Stimulated activated CD4-positive, alpha-beta T cell treated with anti-CD3 and anti-CD28 coated beads, Interleukin-2, amount 100 ng/mL, for 4 hours (primary cell): ENCODE data around the gene BAD.

Experiments
- DNase-seq: peaks from one replicate; pipeline ENCODE4 v3.0.0-alpha.2; 2020; ENCODE audit warnings: low read depth

BAD gene

GRCh38 chr11:64275841-64276240 lies 8.6 kb downstream of the BAD start:
- no peak for DNase-seq

GRCh38 chr11:64275031-64275800 lies 9.2 kb downstream of the BAD start:
- no peak for DNase-seq

- DNase-seq, result peak; percentile 97
Observed at GRCh38 chr11:64269540-64270220, 14.8 kb downstream of the BAD start.

DNA sequence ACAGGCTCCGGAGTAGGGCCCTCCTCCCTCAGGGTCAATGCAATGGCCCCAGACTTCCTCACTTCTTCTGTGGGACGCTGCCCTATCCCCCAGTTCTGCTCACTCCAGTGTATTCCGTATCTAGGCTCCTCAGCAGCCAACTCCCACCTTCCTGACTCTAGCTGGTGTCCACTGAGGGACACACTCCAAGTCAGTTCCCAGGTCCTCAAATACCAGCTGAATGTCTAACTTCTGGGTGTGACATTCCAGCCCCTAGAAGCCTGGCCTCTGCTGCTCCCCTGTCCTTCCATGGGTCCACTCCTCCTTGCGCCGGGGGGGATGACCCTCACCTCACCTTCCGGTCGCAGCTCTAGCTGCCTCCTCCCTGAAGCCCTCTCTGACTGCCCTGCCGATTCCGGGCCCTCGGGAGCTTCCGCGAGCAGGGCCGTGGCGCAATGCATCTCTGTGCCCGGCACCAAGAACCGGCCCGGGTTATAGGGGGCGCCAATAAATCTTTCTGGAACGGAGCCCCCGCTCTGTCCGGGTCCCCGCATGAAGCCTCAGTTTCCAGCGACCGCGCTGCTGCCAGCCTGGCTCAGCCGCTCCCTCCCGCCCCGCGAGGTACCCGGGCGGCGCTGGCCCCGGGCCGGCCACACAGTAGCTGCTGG lies 15.4 kb downstream of the BAD start:
- no peak for DNase-seq

- no peak for DNase-seq
Observed at GRCh38 chr11:64268025-64268892, 16.2 kb downstream of the BAD start.

GRCh38 chr11:64267207-64267945 lies 17.1 kb downstream of the BAD start:
- DNase-seq, result no peak

GRCh38 chr11:64266339-64266738 lies 18.1 kb downstream of the BAD start:
- DNase-seq, result no peak

GRCh38 chr11:64265176-64266160 lies 19.0 kb downstream of the BAD start:
- no peak for DNase-seq

DNA sequence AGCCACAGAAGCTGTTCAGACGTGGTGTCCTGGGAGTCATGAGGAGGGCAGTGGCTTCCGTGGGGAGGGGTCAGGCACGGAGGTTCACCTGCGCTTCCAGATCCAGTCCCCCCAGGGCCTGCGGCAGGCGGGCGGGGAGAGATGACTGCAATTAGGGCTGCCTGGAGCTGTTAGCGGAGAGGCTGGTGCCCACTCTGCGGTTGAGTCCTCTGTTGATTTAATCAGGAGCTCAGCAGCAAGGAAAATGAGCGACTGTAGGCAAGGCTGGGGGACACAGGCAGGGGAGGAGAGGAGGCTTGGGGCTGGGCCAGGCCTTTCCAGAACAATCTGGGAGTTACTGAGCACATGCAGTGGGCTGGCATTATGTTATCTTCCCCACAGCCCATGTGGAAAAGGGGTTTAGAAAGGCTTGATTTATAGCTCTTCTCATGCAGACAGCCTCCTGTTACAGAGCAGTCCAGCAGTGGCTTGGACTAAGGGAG lies 20.1 kb downstream of the BAD start:
- DNase-seq, result no peak

DNA sequence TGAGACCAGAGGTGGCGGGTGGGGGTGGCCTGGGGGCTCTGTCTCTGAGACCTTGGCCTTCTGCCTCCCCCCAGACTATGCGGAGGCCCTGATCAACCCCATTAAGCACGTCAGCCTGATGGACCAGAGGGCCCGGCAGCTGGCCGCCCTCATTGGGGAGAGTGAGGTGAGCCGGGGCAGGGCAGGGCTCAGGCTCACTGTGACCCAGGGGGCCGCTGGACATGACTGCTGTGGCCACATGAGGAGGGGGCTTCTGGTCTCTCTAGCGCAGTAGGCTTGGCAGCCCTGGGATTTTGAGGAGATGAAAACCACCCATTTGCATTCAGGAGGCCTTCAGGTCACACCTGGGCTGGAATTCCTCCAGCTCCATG lies 20.5 kb downstream of the BAD start:
- DNase-seq, result no peak

- no peak for DNase-seq
Observed at GRCh38 chr11:64263021-64263946, 21.2 kb downstream of the BAD start.

- DNase-seq, result no peak
Observed at GRCh38 chr11:64262271-64263002, 22.0 kb downstream of the BAD start.

GRCh38 chr11:64261556-64262080 lies 22.8 kb downstream of the BAD start:
- no peak for DNase-seq

DNA sequence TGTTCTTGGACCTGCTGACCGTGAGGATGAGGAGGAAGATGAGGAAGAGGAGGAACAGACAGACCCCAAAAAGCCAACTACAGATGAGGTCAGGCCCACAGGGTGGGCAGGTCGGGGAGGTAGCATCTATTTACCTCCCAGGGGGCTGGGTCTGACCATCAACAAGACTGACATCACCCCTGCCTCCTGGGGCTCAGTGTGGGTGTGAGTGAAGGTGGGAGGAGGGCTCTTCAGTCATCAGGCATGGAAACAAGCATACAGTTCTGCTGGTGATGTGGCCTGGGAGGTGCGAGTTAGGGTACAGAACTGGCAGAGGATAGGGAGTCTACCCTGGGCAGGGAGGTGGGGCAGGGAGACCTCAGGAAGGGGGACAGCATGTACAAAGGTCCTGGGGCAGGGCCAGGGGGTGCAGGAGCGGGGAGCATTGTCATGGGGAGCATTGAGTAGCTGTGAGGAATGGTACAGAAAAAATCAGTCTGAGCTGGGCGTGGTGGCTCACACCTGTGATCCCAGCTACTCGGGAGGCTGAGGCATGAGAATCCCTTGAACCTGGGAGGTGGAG lies 24.2 kb downstream of the BAD start:
- no peak for DNase-seq

DNA sequence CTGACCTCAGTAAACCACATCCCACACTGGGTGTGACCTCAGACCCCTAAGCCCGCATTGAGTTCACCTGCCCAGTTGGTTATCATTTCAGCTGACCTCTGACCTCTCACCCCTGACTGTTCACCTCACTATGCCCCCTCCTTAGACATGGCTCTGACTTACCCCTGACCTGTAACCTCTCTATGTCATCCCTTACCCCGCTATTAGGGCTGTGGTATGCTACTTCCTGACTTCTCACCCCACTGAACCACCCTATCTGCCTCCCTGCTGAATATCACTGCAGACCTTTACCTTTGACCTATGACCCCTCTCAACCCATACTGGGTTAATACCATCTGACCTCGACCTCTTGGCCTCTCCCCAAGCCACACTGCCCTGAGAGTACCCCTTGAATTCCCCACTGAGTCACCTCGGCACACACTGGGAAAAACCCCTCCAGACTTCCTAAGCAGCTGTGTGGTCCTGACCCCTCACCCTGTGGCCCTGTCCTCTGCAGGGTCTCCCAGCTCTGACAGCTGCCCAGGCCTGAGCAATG lies 24.9 kb downstream of the BAD start:
- DNase-seq, result no peak

DNA sequence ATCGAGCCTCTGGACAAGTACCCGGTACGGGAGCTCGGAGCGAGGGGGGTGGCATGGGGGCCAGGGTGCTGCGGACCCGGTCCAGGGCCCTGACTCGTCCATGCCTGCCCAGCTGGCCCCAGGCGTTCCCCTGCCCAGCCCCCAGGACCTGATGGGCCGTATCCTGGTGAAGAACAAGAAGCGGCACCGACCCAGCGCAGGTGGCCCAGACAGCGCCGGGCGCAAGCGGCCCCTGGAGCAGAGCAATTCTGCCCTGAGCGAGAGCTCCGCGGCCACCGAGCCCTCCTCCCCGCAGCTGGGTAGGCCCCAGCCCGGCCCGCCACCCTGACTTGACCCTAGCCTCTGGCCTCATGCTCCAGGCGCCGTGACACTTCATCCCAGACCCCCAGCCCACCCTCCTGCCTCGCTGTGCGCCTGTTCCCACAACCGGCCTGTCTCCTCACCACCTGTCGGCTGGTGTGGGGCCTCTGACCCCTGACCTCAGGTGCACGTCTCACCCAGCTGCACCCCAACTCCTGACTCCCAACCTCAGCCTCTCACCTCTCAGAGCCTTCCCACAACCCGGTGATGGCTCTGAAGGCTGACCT lies 25.4 kb downstream of the BAD start:
- DNase-seq, result no peak

GRCh38 chr11:64258356-64258755 lies 26.1 kb downstream of the BAD start:
- no peak for DNase-seq
